Fibroblast of skin of scalp (primary cell): ENCODE data around the gene EDNRA.

Experiments
- DNase-seq: peaks from one replicate; pipeline ENCODE4 v3.0.0-alpha.2; 2013

The EDNRA gene

DNA sequence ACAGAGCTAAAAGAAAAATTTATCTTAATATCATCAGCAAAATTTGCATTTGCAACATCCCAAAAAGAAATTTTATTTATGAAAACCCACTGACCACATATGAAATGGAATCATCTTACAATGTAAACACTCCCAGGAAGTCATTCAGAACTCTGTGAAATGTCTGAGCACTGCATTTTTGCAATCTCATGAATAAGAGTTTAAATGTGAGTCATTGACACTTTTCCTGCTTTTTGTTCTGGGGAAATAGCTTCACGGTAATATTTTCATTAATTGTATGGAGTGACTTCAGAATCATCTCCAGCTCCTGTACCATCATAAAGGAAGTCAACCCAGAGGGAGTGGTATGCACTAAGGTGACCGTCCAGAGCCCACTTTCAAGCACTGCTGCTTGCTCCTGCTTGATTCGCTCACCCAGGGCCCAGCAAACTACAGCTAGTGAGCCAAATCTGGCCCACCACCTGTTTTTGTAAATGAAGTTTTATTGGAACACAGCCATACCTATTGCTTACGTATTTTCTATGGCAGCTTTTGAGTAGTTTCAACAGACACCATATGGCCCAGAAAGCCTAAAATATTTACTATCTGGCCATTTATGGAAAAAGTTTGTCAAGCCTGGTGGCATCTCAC is 17.2 kb downstream of the EDNRA start:
- DNase-seq = peak; percentile 84

DNA sequence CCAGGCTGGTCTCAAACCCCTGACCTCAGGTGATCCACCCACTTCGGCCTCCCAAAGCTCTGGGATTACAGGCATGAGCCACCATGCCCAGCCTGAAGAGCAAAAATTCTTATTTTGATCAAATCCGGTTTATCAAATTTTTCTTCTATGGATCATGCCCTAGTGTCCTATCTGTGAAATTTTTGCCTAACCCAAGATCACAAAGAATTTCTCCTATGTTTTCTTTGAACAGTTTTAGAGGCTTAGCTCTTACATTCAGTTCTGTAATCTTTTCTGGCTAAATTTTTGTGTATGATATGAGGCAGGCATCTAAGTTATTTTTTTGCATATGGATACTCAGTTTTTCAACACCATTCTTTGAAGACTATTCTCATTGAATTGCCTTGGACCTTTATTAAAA is 27.4 kb downstream of the EDNRA start:
- peak; percentile 62 for DNase-seq

DNA sequence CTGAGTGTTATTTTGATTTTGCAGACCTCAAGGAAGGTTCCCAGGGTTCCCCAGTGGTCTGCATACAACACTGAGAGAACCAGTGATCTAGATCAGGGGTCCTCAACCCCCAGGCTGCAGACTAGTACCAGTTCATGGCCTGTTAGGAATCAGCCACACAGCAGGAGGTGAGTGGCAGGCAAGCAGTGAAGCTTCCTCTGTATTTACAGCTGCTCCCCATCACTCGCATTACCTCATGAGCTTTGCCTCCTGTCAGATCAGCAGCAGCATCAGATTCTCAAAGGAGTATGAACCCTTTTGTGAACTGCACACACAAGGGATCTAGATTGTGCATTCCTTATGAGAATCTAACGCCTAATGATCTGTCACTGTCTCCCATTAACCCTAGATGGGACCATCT is 28.5 kb downstream of the EDNRA start:
- peak; percentile 66 for DNase-seq

DNA sequence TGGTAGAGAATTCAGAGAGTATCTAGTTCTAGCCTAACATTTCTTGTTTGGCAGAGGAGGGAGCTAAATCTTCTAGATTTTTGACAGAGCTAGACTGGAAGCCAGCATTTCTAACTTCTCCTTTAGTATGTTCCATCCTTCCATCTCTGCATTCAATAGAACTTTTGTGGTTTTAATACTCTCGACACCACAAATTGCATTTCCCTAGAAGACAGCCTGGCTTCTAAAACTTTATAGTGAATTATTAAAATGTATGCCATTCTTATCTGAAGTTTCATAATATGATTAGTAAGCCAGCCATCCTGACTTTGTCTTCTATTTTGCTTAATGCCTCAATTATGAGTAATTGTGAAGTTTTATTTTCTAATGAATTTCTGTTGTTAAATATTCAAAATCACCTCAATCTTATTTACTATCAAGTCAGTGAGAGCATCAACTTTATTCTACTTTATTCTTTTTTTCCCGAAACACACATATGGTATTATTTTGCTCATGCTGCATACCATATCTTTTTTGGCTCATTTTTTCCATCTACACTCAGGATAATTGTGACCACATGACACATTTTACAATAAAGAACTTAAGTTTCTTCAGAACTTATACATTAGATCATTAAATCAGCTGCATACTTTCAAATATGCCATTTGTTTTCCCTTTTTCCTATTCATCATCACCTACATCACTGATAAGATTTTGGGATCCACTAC is 30.2 kb downstream of the EDNRA start:
- peak; percentile 68 for DNase-seq

DNA sequence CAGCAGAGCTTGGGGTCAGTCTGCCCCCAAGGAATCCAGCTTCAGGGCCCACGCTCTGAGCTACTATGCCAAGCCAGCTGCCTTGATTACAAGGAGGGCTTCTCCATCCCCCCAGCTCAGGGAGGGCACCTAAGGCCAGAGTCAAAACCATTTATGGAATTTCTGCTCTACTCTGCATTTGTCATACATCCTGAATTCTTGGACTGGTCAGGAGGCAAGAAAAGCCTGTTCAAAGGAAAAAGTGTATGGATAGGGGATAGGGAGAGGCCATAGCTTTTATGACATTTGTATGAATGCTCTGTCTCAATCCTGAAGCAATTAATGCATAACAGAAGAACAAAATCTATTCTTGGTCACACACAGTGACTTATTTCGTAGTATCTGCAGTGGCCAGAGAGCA is 32.2 kb downstream of the EDNRA start:
- peak; percentile 77 for DNase-seq

DNA sequence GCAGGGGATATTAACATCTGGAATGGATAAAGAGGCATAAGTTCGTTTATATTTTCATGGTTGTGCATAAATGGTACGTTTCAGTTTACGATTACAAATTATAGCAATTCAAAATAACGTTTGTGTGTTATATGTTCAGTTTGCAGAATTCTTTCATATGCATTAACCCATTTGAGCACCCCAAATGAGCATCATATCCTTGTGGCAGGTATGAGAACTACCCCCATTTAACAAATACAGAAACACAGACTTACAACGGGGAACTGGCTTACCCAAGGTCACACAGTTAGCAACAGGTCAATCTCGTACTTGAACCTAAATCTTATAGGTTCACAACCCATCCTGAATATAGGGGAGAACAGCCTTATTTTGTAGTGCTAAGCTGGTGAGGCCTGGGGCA is 33.1 kb downstream of the EDNRA start:
- no peak for DNase-seq

DNA sequence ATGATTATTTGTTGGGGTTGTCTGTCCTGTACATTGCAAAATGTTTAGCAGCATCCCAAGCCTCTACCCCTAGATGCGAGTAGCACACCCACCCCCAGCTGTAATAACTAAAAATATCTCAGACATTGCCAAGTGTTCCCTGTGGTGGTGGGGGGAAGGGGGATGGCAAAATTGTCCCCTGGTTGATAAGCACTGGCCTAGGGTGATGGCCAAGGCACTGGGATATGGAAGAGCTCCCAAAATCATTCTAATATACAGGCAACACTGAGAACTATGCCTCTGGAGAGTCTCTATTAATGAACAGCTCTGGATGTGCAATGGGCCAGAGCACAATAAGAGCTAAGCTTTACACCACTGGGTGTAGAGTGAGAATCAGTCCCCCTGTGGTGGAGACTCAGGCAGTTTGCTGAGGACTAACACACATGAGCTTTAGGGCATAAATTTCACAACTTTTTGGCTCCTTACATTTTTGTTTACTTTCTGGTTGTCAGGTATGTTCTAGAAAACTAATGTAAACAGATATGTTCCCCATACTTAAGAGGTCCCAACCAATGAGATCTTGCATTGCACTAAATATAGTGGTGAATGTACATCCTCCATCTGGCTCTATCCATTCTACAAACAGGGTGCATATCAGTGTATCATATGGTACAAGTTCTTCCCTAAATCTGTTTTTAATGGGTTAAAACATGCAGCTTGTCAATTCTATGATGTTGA is 34.5 kb downstream of the EDNRA start:
- no peak for DNase-seq

DNA sequence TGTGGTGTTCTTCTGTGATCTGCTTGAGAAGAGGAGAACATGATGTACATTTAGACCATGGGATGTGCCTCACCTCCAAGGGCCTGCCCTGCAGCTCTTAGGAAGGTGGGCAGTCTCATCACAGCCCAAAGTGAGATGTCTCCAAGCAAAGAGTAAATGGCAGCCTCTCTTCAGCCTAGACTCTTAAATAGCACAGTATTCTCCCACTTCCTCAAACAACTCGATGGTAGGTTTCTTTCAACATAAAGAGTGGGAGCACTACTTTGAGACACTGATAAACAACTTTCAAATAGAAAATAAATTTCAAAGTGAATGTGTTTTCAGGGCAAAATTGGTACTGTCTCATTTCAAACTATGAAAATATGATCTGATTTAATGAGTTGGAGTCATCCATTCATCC is 35.2 kb downstream of the EDNRA start:
- no peak for DNase-seq

DNA sequence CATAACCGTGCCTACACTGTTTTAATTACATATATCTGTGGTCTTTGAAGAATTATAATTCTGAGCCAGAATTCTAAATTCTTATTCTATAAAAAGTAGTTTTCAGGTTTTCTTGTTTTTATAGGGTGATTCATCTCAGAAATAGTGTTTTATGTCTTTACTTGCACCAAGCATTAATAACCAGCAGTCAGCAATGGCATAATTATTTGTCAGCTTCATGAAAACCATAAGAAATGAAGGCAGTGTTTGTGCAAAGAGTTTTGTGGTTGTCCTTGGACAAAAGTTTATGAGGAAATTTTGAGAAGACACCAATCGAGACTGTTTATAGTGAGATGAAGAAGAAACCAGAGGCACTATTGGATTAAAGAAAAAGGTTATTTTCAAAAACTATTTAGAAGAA is 37.2 kb downstream of the EDNRA start:
- peak; percentile 83 for DNase-seq

DNA sequence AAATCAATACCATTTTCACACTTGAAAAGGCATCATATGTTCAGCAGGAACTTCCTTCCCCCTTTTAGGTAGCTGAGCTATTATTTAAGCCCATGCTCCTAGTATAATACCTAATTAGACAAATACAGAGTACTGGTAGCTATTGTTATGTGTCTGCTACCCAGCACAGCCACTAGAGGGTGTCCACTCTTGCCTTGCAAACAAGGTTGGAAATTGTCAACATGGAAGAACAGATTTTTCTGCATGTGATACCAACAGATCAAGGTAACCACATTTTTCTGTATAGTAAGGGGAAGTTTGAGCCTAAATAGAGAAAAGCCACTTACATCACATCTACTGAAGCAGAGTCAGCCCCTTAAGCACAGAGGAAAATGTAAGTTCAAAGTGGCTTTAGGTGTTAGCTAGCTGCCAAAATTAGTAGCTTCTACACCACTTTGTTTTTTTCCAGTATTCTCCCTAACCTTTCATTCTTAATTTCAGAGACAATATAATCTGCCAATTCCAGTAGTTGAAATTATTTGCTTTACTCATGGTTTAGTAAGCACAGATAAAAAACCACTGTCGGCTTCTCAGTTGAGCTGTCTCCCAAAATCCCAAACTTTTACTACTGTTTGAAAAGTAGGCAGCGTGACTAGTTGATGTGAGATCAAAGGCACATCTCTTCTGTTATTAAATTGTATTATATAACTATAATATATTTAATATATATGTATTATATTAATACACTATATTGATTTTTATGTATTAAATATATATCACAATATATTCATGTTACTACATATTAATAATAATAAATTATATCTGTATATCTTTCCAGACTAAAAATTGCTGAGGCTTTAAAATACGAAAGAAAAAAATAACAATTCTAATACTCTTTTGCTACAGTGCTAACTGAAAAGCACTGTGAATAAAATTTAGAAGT is 38.2 kb downstream of the EDNRA start:
- DNase-seq = peak; percentile 70

DNA sequence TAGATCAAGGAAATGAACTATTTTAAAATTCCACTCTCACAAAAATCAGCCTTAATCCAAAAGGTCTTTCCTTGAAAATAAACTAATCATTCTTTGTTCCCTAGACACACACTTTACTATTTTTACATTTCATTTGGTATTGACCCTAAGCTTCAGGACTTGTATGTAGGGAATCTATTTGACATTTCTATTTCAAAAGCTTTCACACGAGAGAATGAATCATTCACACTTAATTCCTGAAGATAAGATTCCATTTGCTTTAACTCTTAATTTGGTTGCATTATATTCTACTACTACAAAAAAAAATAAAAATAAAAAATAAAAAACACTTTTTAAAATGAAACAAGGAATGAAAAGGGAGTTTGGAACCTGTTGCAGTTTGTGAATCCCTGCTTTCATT is 43.7 kb downstream of the EDNRA start:
- no peak for DNase-seq

DNA sequence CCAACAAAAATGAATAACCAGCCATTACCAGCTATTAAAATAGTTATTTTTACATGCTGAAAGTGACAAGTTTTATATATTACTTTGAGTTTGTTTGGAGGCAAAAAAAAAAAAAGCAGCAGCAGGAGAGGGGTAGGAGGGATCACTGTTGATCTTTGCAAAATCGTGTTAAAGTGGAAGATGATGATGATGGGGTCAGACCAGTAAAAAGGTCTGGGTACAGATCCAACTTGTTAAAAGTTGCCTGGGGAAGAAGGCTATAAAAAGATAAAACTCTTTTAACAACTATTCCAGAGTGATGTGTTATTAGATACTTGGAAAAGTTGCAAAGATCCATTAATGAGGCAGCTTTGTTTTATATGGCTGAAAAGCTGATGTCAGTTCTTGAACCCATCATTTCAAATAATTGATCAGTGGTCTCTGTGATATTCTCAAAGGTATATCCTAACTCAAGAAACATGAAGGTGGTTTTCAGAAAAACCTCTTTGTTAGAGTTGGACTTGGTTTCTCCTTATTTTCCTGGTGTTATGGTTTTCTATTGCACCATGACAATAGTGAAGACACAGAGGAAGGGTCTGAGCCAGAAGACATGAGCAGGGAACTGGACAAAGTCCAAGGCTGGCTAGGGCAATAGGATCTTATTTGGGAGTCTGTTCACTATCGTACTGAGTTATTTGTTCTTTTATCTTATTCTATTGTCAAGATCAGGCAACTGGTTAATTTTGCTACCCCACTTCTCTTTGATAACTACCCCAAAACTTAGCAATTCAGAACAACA is 44.8 kb downstream of the EDNRA start:
- DNase-seq = no peak

DNA sequence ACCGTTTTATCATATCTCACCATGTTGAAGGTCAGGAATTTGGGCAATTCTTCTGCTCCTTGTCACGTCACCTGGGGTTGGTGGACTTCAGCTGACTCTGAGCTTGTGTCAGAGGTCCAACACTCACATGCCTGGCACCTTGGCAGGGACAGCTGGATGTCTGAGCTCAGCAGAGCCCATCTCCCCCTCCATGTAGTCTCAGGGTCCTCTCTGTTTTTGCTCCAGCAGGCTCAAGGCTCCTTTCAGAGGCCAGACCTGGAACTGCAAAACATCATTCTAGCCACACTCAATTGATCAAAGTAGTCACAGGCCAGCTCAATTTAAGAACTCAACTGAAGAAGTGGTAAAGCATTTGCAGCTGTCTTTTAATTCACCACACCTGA is 45.4 kb downstream of the EDNRA start:
- no peak for DNase-seq

DNA sequence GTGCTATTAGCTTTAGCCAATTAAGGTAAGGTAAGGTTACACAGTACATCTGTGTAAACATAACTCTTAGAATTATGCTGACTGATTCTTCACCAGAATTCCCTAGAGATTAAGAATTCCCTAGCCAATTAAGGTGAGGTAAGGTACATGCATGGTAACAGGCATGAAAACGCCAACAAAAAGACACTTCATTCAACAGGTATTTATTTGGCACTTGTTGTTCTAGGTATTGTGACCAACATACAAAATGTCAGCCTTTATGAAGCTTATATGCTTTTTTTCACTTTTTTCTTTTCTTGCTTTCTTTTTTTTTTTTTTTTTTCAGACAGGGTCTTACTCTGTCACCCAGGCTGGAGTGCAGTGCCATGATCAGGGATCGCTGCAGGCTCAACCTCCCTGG is 47.2 kb downstream of the EDNRA start:
- DNase-seq = no peak

DNA sequence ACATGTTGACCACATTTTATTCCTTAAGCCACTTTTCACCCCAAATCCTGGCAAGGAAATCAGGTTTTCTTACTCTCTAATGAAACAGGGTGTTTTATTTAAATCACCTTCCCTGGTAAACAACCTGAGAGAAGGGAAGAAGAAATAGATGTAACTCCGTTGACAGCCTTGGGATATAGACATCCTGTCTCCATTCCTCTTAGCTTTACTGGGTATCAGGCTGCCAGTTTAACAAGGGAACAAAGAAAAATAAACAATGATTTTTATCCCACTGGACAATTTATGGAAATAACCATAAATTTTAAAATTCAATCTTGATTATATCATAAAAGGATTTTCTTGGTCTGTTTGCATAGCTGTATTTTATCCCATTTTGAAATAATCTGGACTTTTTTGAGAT is 49.2 kb downstream of the EDNRA start:
- DNase-seq = no peak

DNA sequence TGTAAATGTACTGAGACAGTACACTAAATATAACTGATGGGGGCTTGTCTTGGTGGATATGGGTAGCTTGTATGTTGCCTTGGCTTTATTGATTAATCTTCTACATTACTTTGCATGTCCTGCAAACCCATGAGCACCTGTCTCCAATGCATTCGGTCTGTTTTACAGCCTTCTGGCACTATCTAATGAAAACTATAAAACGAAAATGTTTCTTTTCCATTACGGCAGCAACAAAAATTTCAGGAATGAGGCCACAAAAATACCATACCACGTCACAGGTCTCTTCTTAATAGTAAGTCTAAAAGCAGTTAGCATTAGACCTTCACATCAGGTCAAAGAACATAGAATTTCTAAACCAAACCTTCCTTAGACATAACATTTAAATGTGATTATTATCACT is 49.8 kb downstream of the EDNRA start:
- no peak for DNase-seq

DNA sequence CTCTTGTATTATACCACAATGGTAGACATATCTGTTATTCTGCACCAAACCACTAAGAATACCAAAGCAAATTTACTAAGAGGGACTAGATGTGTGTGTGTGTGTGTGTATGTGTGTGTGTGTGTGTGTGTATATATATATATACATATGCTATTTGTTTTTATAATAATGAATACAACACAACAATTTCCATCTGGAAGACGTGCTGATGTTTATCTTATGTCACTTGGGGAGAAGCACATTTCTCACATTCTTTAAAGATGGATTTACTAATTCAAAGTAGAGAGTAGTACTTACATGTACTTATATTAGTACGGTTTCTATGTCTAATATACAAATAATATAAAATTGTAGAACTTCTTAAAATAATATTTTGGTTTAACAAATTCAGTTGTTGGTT is 52.0 kb downstream of the EDNRA start:
- DNase-seq = no peak

DNA sequence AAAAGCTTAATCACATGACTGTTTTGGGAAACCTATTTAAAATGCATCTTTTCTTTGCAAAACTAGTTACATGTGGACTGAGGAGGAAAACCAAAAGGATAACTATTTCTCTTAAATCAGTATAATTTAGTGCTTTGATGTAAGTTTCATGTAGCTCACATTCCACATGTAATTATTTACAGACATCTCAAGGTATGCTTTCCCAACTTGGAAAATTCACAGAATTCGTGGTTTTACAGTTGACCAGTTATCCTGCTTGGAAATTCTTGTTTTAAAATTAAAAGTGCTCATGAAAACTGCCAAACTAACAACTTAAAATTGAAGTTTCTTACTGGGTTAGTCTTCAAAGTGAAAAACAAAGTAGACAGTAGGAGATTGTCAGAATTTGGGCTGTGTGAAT is 52.4 kb downstream of the EDNRA start:
- no peak for DNase-seq

DNA sequence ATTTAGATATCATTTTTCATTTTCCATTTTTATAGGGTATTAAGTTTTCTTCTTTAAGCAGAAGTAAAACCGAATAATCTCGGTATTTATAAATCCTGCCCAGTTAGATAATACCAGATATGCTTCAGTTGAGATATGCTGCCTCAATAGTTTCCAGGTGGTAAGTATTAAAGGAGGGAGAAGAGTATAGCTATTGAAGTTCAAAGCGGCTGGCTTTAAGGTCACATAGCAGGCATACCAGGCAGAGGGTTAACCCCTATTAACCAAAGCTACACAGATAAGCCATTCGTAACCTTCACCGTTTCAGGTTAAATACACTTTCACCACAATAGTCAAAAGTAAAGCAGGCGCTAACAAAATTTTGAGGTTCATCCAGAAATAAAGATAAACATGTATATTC is 54.2 kb downstream of the EDNRA start:
- no peak for DNase-seq

DNA sequence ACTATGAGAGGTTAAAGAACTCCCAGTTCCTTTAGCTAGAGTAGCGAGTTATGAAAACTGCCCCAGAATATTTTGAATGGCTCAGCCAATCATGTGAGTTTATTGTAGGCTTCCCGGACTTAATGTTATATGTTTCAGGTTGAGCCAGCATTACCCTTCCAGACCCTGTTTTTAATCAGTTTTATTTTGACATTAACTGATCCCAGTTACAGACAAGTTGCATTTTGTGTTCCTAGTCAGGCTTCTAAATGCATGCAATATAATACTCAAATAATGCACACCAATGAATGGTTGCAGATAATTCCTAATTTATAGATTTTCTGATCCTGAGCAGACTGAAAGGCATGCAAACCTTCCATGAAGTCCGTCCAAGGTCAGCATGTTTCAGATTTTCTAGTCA is 57.8 kb downstream of the EDNRA start:
- no peak for DNase-seq

DNA sequence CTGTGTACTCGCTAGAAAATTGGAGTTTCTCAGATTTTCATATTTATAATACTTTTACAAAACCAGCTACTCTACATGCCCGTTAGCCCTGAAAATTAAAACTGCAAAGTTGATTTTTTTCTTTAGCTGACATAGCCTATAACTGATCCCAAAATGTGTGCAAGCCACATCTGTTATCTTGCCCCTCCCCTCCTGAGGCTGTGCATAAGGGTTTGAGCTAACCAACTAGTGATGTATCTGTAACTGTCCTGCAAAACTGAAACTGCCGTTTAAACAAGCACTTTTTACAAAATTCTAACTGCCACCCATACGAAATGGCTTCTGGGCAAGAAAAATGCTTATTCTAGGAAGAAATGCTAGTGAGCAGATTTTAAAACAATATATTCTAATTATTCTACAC is 59.1 kb downstream of the EDNRA start:
- no peak for DNase-seq
